ENCODE data around the gene SV2C. TPM values are rescaled to one million over a fixed set of nuclear protein-coding genes. Genes with fewer than 3 reads are reported as not detected.

Gene SV2C
- total RNA-seq, 5 donors from 2014 or later (not counting 1 experiment from before 2014, with no cell fraction given): 0.03 to 0.07 (median 0.03) TPM; not detected in 2

- H3K36me3 ChIP-seq (ENCODE audit: control insufficient read depth in 2 of 2, extremely low read depth in 1 of 2, insufficient read depth in 1 of 2, low read length in 1 of 2): no peaks in the 10 kb centered on the region
- Mint-ChIP-seq H3K27me3 (peaks cover 0 to 1% of the 10 kb centered on the region in 2 donors), H3K4me1 (peaks cover 18 to 35% (median 18%) of the 10 kb centered on the region in 3 donors), H3K36me3 (no peaks in the 10 kb centered on the region), H3K4me3 (no peak overlapping the region), H3K9me3 (peaks cover 0 to 8% (median 5%) of the 10 kb centered on the region in 3 donors), H3K27ac (no peak overlapping the region)
- CTCF ChIA-PET: interaction anchor here in 1 of 2 donors (1.6 kb wide), 1 partner anchor 13 kb away, joined by 3 read pairs; no protein-coding TSS in a partner anchor
- H3K27me3 ChIP-seq (replicated peaks in 1 of 2; ENCODE audit: control insufficient read depth in 2 of 2, extremely low read depth in 1 of 2, insufficient read depth in 2 of 2, low read length in 1 of 2): no peaks in the 10 kb centered on the region
- peaks cover 0 to 9% of the 10 kb centered on the region in 2 experiments for H3K4me1 ChIP-seq (ENCODE audit: control insufficient read depth in 1 of 2, extremely low read depth in 1 of 2, insufficient read depth in 2 of 2, low read length in 2 of 2)
- POLR2A ChIA-PET: no interaction called here
- no peaks in the 10 kb centered on the region for H3K9me3 ChIP-seq
- DNase-seq: no peak
- WGBS (ENCODE audit: insufficient coverage): no CpG with 5 or more reads among the region's 2 CpGs
- H3K27ac ChIP-seq (ENCODE audit: low read length): no peak overlapping the region
- H3K4me3 ChIP-seq (ENCODE audit: control insufficient read depth in 1 of 2, extremely low read depth in 1 of 2, low read length in 1 of 2): no peak overlapping the region
- ATAC-seq (replicated peaks in 1 of 4): no peak
Measured at GRCh38 chr5:76305269-76305668, 222.1 kb downstream of the SV2C start.

DNA sequence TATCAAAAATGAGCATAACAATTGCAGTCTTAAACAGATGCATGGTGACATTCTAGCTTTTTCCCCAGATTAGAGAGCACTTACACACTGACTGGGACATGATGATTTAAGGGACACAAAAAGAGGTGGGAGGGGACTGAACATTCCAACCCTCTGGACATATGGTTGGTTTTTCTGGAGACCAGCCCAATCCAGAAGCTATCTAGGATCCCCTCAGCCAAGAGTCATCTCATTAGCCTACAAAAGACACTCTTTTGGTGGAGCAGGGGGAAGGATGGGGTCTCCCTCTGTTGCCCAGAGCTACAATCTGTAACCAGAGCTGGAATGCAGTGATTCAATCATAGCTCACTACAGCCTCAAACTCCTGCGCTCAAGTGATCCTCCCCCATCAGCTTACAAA, 222.6 kb downstream of the SV2C start:
- Histone ChIP-seq H3K9me3 (no peaks in the 10 kb centered on the region), H3K27me3 (replicated peaks in 1 of 2; ENCODE audit: control insufficient read depth in 2 of 2, extremely low read depth in 1 of 2, insufficient read depth in 2 of 2, low read length in 1 of 2) (no peaks in the 10 kb centered on the region), H3K4me3 (ENCODE audit: control insufficient read depth in 1 of 2, extremely low read depth in 1 of 2, low read length in 1 of 2) (no peak overlapping the region), H3K36me3 (ENCODE audit: control insufficient read depth in 2 of 2, extremely low read depth in 1 of 2, insufficient read depth in 1 of 2, low read length in 1 of 2) (no peaks in the 10 kb centered on the region), H3K4me1 (ENCODE audit: control insufficient read depth in 1 of 2, extremely low read depth in 1 of 2, insufficient read depth in 2 of 2, low read length in 2 of 2) (peaks cover 0 to 9% of the 10 kb centered on the region in 2 experiments), H3K27ac (ENCODE audit: low read length) (no peak overlapping the region)
- H3K4me3 Mint-ChIP-seq: no peak overlapping the region
- CTCF ChIA-PET: interaction anchor here in 1 of 2 donors (0.8 to 1.6 kb wide), 2 partner anchors 14 to 25 kb away, joined by 3 read pairs; no protein-coding TSS in a partner anchor
- no CpG with 5 or more reads among the region's 1 CpG for WGBS (ENCODE audit: insufficient coverage)
- ATAC-seq (replicated peaks in 1 of 4) (no peak), DNase-seq (no peak)
- H3K9me3 Mint-ChIP-seq: peaks cover 0 to 8% (median 5%) of the 10 kb centered on the region in 3 donors
- POLR2A ChIA-PET: interaction anchor here in 1 of 2 donors (0.9 kb wide), 1 partner anchor 11 kb away, joined by 5 read pairs; no protein-coding TSS in a partner anchor
- H3K27me3 Mint-ChIP-seq: peaks cover 0 to 1% of the 10 kb centered on the region in 2 donors
- H3K4me1 Mint-ChIP-seq: peaks cover 18 to 30% (median 18%) of the 10 kb centered on the region in 3 donors
- H3K27ac Mint-ChIP-seq: no peak overlapping the region
- H3K36me3 Mint-ChIP-seq: no peaks in the 10 kb centered on the region

GRCh38 chr5:76310208-76310607, 227.0 kb downstream of the SV2C start:
- no peak for DNase-seq
- H3K27me3 Mint-ChIP-seq: peaks cover 0 to 1% of the 10 kb centered on the region in 2 donors
- no peaks in the 10 kb centered on the region for H3K36me3 Mint-ChIP-seq
- 88% methylated on average over 1 of the region's 1 CpG for WGBS (ENCODE audit: insufficient coverage)
- Histone ChIP-seq H3K27ac (ENCODE audit: low read length) (no peak overlapping the region), H3K9me3 (no peaks in the 10 kb centered on the region), H3K4me3 (ENCODE audit: control insufficient read depth in 1 of 2, extremely low read depth in 1 of 2, low read length in 1 of 2) (no peak overlapping the region), H3K4me1 (ENCODE audit: control insufficient read depth in 1 of 2, extremely low read depth in 1 of 2, insufficient read depth in 2 of 2, low read length in 2 of 2) (no peaks in the 10 kb centered on the region), H3K36me3 (ENCODE audit: control insufficient read depth in 2 of 2, extremely low read depth in 1 of 2, insufficient read depth in 1 of 2, low read length in 1 of 2) (no peaks in the 10 kb centered on the region), H3K27me3 (replicated peaks in 1 of 2; ENCODE audit: control insufficient read depth in 2 of 2, extremely low read depth in 1 of 2, insufficient read depth in 2 of 2, low read length in 1 of 2) (no peaks in the 10 kb centered on the region)
- ChIA-PET POLR2A (no interaction called here), CTCF (interaction anchor here (0.5 to 1.6 kb wide), 4 partner anchors 80 to 1260 kb away, joined by 3 to 8 read pairs (median 4); no protein-coding TSS in a partner anchor)
- no peaks in the 10 kb centered on the region for H3K9me3 Mint-ChIP-seq
- H3K27ac Mint-ChIP-seq: no peak overlapping the region
- no peak for ATAC-seq (replicated peaks in 1 of 4)
- no peak overlapping the region for H3K4me3 Mint-ChIP-seq
- H3K4me1 Mint-ChIP-seq: peaks cover 3 to 9% (median 6%) of the 10 kb centered on the region in 3 donors

- ATAC-seq (replicated peaks in 1 of 4) (no peak), DNase-seq (no peak)
- Mint-ChIP-seq H3K27me3 (peaks cover 0 to under 1% of the 10 kb centered on the region in 2 donors), H3K4me3 (no peak overlapping the region), H3K36me3 (no peaks in the 10 kb centered on the region), H3K27ac (no peak overlapping the region), H3K4me1 (peaks cover 3 to 6% (median 5%) of the 10 kb centered on the region in 3 donors), H3K9me3 (no peaks in the 10 kb centered on the region)
- H3K36me3 ChIP-seq (ENCODE audit: control insufficient read depth in 2 of 2, extremely low read depth in 1 of 2, insufficient read depth in 1 of 2, low read length in 1 of 2): no peaks in the 10 kb centered on the region
- H3K27ac ChIP-seq (ENCODE audit: low read length): no peak overlapping the region
- H3K9me3 ChIP-seq: no peaks in the 10 kb centered on the region
- POLR2A ChIA-PET: no interaction called here
- H3K27me3 ChIP-seq (replicated peaks in 1 of 2; ENCODE audit: control insufficient read depth in 2 of 2, extremely low read depth in 1 of 2, insufficient read depth in 2 of 2, low read length in 1 of 2): no peaks in the 10 kb centered on the region
- CTCF ChIA-PET: interaction anchor here (0.6 to 1.3 kb wide), 2 partner anchors 8 to 60 kb away, joined by 3 to 4 read pairs; no protein-coding TSS in a partner anchor
- 83% methylated on average over 2 of the region's 4 CpGs for WGBS (ENCODE audit: insufficient coverage)
- H3K4me1 ChIP-seq (ENCODE audit: control insufficient read depth in 1 of 2, extremely low read depth in 1 of 2, insufficient read depth in 2 of 2, low read length in 2 of 2): no peaks in the 10 kb centered on the region
- no peak overlapping the region for H3K4me3 ChIP-seq (ENCODE audit: control insufficient read depth in 1 of 2, extremely low read depth in 1 of 2, low read length in 1 of 2)
Measured at GRCh38 chr5:76312783-76313182, 229.6 kb downstream of the SV2C start.

- Mint-ChIP-seq H3K36me3 (no peaks in the 10 kb centered on the region), H3K4me3 (no peak overlapping the region), H3K27ac (no peak overlapping the region), H3K27me3 (no peaks in the 10 kb centered on the region), H3K9me3 (no peaks in the 10 kb centered on the region), H3K4me1 (peaks cover 2 to 10% (median 4%) of the 10 kb centered on the region in 3 donors)
- POLR2A ChIA-PET: no interaction called here
- no peaks in the 10 kb centered on the region for H3K36me3 ChIP-seq (ENCODE audit: control insufficient read depth in 2 of 2, extremely low read depth in 1 of 2, insufficient read depth in 1 of 2, low read length in 1 of 2)
- CTCF ChIA-PET: no interaction called here
- WGBS (ENCODE audit: insufficient coverage): no CpG with 5 or more reads among the region's 2 CpGs
- H3K4me3 ChIP-seq (ENCODE audit: control insufficient read depth in 1 of 2, extremely low read depth in 1 of 2, low read length in 1 of 2): no peak overlapping the region
- H3K9me3 ChIP-seq: no peaks in the 10 kb centered on the region
- no peaks in the 10 kb centered on the region for H3K27me3 ChIP-seq (replicated peaks in 1 of 2; ENCODE audit: control insufficient read depth in 2 of 2, extremely low read depth in 1 of 2, insufficient read depth in 2 of 2, low read length in 1 of 2)
- no peak for ATAC-seq (replicated peaks in 1 of 4)
- H3K27ac ChIP-seq (ENCODE audit: low read length): no peak overlapping the region
- no peak for DNase-seq
- H3K4me1 ChIP-seq (ENCODE audit: control insufficient read depth in 1 of 2, extremely low read depth in 1 of 2, insufficient read depth in 2 of 2, low read length in 2 of 2): peaks cover 0 to 2% of the 10 kb centered on the region in 2 experiments
Measured at GRCh38 chr5:76314643-76315042, 231.5 kb downstream of the SV2C start.

DNA sequence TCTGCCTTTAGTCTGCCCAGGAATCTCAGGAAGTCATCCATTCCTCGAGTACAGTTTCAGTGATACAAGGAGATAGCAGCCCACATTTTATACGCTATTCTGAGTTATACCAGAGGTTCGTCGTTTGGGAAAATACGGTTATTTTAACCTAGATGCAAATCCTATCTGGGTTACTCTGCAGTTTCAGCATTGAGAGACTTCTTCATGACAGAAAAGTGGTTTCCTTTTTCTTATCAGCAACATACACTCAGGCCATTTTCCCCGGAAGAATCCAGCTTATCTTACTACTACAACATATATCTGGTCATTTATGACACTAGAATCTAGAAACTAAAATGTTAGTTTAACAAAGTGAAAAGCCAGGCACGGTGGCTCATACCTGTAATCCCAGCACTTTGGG, 236.5 kb downstream of the SV2C start:
- H3K36me3 Mint-ChIP-seq: peaks cover 3% of the 10 kb centered on the region
- H3K27me3 Mint-ChIP-seq: no peaks in the 10 kb centered on the region
- Histone ChIP-seq H3K27me3 (replicated peaks in 1 of 2; ENCODE audit: control insufficient read depth in 2 of 2, extremely low read depth in 1 of 2, insufficient read depth in 2 of 2, low read length in 1 of 2) (no peaks in the 10 kb centered on the region), H3K36me3 (ENCODE audit: control insufficient read depth in 2 of 2, extremely low read depth in 1 of 2, insufficient read depth in 1 of 2, low read length in 1 of 2) (no peaks in the 10 kb centered on the region), H3K9me3 (no peaks in the 10 kb centered on the region), H3K27ac (ENCODE audit: low read length) (no peak overlapping the region), H3K4me1 (ENCODE audit: control insufficient read depth in 1 of 2, extremely low read depth in 1 of 2, insufficient read depth in 2 of 2, low read length in 2 of 2) (peaks cover 4 to 5% of the 10 kb centered on the region in 2 experiments), H3K4me3 (ENCODE audit: control insufficient read depth in 1 of 2, extremely low read depth in 1 of 2, low read length in 1 of 2) (no peak overlapping the region)
- POLR2A ChIA-PET: no interaction called here
- no peak for ATAC-seq (replicated peaks in 1 of 4)
- WGBS (ENCODE audit: insufficient coverage): 63% methylated on average over 5 of the region's 7 CpGs
- H3K4me1 Mint-ChIP-seq: peaks cover 9 to 27% (median 22%) of the 10 kb centered on the region in 3 donors
- peak overlapping the region in 1 of 2 donors; percentile 2 for H3K27ac Mint-ChIP-seq
- H3K4me3 Mint-ChIP-seq: no peak overlapping the region
- peaks cover 0 to 12% (median 8%) of the 10 kb centered on the region in 3 donors for H3K9me3 Mint-ChIP-seq
- DNase-seq: no peak
- CTCF ChIA-PET: interaction anchor here in 1 of 2 donors (0.6 kb wide), 2 partner anchors 11 to 813 kb away, joined by 3 read pairs; no protein-coding TSS in a partner anchor

All from T-cell (primary cell).